Tibial nerve (tissue), 4 donors: ENCODE measurements around the gene KCNT1.

ENCODE experiments used
- CTCF ChIP-seq, 5 experiments: fragments of 200-600 bp in 3 of 5; fragments of 450-650 bp in 2 of 5; sonication (generic) in 3 of 5; IDR thresholded peaks; one replicate each; pipeline ENCODE4 v1.5.1; 2016 to 2019; ENCODE audit warnings: antibody characterized with exemption in 5 of 5, mild to moderate bottlenecking in 3 of 5, moderate library complexity in 2 of 5
- EP300 ChIP-seq, 2 donors: sonication (generic); formaldehyde crosslinking; IDR thresholded peaks; one replicate each; pipeline ENCODE4 v1.6.1; 2017; ENCODE audit warnings: antibody characterized with exemption in 2 of 2, mild to moderate bottlenecking in 1 of 2
- POLR2A ChIP-seq, 2 donors: fragments of 450-650 bp; IDR thresholded peaks; one replicate each; pipeline ENCODE4 v1.6.1; 2017; ENCODE audit warnings: antibody characterized with exemption in 2 of 2, mild to moderate bottlenecking in 2 of 2, moderate library complexity in 2 of 2

GRCh38 chr9:135737840-135738521, 36.0 kb downstream of the KCNT1 start:
- no peak for TF ChIP-seq POLR2A (IDR thresholded peaks at IDR 0.05)
- no peak for TF ChIP-seq CTCF (IDR thresholded peaks at IDR 0.05)
- TF ChIP-seq EP300 (IDR thresholded peaks at IDR 0.05): no peak
